Measurements from ENCODE around the gene DMRT3.
"Not testable (repeated sequence)": the region's sequence is repeated elsewhere in the genome, so short reads cannot be mapped to it uniquely, and the experiment has no call there.

DMRT3 gene

DNA sequence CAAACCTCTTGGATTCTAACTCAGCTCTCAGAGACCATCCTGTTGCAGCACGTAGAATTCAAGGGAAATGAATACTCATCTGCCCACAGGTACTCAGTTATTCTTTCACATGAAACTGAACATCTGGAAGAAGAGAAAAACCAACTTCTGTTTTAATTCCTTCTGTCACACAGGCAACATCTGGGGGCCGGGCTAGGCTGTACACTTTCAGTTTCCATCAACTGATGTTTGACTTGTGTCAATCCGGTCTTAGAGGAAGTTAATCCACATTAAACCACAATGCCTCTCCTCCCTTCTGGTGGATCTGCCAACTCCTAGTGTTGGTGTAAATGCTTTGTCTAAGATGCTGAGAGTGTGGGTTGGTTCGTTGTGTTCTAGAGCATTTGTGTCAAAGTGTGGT is 17.6 kb downstream of the DMRT3 start:
- no peak overlapping the region for H3K4me3 ChIP-seq (ENCODE audit: low read length)
- DNase-seq (ENCODE audit: low read depth, low spot score), result peak; percentile 29

DNA sequence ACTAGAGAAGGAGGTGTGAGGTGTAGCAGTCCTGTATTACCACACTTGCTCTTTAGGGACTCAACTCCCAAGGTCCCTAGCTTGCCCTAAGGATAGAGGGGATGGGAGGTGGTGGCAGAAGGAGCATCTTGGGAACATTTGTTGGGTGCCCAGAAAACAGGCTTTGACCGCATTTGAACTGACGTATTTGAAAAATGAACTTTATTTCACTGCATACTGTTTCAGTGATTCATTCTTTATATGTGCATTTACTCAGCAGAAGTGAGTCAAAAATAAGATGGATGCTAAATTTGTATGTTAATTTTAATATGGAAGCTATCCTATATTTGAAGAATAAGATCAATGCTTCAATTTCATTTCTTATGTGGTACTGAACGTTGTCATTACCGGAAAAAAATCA is 18.7 kb downstream of the DMRT3 start:
- no peak for DNase-seq (ENCODE audit: low read depth, low spot score)

DNA sequence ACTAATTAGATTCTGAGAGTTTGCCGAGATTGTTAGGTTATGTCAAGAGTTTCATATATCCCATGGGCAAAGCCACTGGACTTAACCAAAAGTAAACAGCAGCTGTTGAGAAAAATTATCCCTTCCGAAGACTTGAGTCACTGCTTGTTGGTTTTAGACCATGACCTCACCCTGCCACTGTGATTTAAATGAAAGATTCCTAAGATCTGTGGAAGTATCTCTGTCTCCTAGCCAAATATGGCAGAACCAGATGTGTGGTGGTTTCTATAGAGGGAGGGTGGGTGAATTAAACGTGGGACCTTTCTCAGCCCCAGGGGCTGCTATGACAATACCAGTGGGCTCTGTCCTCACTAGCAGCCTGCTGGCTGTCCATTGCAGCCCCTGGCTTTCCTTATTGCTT is 19.3 kb downstream of the DMRT3 start:
- DNase-seq (ENCODE audit: low read depth, low spot score), result no peak

More for the DNA sequence above, 18.7 kb downstream of the DMRT3 start:
- no peak overlapping the region for H3K4me3 ChIP-seq (ENCODE audit: low read length)

DNA sequence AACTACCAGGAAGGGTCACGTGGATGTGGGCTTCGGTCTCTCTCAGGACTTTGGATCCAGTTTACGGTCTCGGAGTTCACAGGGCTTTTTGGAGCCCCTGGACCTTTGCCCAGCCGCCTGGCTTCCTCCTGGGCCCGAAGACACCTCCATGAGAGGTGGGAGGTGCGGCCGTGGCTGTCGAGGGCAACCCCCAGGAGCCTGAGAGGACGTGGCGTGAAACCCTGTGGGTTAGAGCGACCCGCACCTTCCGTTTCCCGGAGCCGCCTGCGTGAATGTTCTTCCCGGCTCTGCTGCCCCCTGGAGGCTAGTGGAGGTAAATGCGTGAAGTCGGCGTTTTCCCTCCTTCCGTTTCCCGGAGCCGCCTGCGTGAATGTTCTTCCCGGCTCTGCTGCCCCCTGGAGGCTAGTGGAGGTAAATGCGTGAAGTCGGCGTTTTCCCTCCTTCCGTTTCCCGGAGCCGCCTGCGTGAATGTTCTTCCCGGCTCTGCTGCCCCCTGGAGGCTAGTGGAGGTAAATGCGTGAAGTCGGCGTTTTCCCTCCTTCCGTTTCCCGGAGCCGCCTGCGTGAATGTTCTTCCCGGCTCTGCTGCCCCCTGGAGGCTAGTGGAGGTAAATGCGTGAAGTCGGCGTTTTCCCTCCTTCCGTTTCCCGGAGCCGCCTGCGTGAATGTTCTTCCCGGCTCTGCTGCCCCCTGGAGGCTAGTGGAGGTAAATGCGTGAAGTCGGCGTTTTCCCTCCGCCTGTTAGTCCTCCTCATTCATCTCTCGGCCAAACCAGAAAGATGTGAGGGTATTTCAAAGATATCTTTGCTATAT is 22.1 kb downstream of the DMRT3 start:
- H3K4me3 ChIP-seq (ENCODE audit: low read length); DNase-seq (ENCODE audit: low read depth, low spot score): not testable (repeated sequence)

More for the DNA sequence above, 19.3 kb downstream of the DMRT3 start:
- H3K4me3 ChIP-seq (ENCODE audit: low read length), result no peak overlapping the region

DNA sequence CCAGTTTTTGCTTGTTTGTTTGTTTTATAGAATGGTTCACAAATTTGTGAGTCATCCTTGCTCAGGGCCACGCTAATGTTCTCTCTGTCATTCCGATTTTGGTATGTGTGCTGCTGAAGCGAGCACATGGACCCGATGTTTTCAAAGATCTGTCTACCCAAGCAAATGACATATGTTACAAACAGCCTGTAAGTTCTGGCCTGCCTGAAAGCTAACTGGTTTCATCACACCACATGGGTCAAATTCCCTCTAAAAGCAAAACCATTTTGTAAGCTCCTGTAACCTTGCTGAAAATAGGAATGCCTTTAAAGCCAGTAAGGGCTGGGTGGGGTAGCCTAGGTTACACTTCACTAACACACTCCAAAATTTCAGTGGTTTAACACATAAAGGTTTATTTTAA is 25.4 kb downstream of the DMRT3 start:
- DNase-seq (ENCODE audit: low read depth, low spot score), result no peak
- H3K4me3 ChIP-seq (ENCODE audit: low read length), result no peak overlapping the region

DNA sequence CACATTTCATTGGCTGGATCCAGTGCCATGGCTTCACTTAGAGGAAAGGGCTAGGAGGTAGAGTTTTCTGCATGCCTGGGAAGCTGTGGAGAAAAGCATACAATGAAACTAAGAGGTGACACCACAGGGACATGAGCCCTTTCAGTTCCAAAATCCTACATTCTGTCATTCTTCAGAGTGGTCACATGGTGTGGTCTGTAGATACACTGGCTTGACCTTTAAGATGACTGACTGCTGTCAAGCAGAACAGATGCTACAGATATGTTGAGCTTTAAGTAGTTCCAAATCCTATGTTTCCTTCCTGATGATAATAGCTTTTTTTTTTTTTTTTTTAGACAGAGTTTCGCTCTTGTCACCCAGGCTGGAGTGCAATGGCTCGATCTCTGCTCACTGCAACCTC is 26.2 kb downstream of the DMRT3 start:
- H3K4me3 ChIP-seq (ENCODE audit: low read length), result no peak overlapping the region
- DNase-seq (ENCODE audit: low read depth, low spot score), result no peak

DNA sequence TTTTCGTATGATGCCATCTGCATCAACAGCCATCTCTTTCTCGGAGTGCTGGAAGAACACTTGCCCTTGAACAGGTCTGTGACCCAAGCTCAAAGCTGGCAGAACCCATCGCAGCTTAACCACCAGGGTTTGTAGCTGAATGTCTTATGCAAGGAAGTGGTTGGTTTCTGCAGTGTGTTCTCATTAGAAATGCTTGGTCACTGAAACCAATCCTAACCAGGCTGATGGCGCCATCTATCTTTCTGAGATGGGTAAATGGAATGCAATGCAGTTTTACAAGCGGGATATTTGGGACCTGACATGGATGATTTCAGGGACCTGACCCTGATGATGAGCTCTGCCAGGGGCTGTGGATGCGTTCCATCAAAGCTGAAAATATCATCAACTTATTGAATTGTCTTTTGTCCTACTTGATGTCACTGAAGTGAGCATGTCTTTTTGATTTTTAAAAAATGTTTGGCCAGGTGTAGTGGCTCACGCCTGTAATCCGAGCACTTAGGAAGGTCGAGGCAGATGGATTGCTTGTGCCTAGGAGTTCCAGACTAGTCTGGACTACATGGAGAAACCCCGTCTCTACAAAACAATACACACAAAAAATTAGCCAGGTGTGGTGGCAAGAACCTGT is 28.7 kb downstream of the DMRT3 start:
- peak; percentile 91 for DNase-seq (ENCODE audit: low read depth, low spot score)
- H3K4me3 ChIP-seq (ENCODE audit: low read length), result no peak overlapping the region

DNA sequence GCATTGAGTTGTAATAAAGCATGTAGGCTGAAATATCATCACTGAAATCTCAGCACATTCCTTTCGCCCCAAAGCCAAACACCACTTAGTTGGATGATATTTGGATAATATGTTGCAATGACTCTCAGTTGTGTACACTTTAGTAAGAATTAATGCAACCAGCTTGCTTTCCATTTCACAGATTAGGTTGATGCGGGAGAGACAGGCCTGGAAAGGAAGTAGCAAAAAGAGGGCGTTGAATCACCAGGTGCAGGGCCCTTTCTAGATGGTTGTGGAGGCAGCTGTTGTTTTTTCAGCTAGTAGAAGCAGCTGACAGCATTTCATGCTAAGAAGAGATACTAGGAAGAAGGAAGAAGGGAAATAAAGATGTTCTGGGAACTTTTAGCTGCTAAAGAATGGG is 30.9 kb downstream of the DMRT3 start:
- H3K4me3 ChIP-seq (ENCODE audit: low read length), result no peak overlapping the region
- DNase-seq (ENCODE audit: low read depth, low spot score), result peak; percentile 32

DNA sequence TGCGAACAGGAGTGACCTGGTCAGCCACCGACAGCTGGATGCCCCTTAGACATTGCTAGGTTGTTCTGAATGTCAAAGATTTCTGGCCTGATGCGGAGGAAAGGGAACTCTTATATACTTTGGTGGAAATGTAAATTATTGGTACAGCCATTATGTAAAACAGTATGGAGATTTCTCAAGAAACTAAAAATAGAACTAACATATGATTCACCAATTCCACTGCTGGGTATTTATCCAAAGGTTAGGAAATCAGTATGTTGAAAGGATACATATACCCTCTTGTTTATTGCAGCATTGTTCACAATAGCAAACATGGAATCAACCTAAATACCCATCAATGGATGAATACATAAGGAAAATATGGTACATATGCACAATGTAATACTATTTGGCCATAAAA is 31.8 kb downstream of the DMRT3 start:
- no peak overlapping the region for H3K4me3 ChIP-seq (ENCODE audit: low read length)

DNA sequence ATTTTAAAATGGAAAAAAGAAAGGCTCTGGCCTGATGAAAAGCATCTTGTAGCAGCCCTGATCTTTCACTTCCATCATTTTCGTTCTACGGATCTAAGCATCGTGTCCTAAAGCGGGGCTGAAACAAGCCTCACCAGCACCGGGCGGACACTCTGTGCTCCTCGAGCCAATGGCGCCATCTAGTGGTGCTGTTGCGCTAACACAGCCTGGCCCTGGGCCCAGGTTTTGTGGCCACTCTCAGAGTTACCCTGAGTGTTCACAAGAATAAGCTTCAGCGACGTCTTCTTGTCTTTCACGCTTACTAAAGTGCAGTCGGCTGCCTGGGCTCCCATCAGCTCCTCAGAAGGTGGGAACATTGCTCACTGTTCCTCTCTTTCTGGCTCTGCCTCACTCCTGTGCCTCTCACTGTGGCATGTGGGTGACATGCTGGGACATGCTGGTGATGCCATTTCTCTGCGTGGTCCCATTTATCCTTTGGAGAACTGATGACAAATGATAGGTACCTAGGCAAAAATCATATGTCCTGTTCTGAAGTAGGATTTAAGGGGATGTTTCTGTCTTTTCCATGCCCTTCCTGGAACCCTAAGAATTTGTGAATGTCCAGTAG is 32.7 kb downstream of the DMRT3 start:
- peak; percentile 64 for DNase-seq (ENCODE audit: low read depth, low spot score)
- H3K4me3 ChIP-seq (ENCODE audit: low read length), result no peak overlapping the region

More for the DNA sequence above, 31.8 kb downstream of the DMRT3 start:
- no peak for DNase-seq (ENCODE audit: low read depth, low spot score)

DNA sequence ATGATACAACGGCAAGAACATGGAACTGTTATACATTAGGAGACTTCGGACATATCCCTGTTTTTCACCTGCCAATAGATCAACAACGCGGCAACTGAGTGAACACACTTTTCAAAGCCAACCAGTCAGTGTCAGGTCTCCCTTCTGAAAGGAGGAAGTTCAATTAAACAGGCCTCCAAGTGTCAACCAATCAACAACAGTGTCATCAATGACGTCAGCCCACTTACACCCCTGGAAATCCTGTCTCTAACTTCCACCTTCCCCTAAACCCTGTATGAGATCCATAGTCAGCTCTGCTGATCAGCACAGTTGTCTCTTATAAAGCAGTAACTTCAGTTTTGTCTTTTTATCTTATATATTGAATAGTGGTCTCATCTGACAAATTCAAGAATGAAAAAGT is 36.6 kb downstream of the DMRT3 start:
- no peak overlapping the region for H3K4me3 ChIP-seq (ENCODE audit: low read length)
- peak; percentile 15 for DNase-seq (ENCODE audit: low read depth, low spot score)

DNA sequence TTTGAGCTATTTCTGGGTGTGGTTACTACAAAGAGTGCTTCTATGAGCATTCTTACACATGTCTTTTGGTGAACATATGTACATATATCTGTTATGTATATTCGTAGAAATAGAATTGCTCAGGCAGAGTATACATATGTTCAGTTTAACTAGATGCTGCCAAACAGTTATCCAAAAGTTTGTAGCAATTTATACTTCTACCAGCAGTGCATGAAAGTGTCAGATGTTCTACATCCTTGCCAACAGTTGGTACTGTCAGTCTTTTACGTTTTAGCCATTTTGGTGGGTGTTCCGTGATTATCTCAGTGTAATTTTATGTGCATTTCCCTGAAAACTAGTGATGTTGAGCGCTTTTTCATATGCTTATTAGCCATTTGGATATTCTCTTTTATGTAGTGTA is 37.8 kb downstream of the DMRT3 start:
- no peak for DNase-seq (ENCODE audit: low read depth, low spot score)
- no peak overlapping the region for H3K4me3 ChIP-seq (ENCODE audit: low read length)

DNA sequence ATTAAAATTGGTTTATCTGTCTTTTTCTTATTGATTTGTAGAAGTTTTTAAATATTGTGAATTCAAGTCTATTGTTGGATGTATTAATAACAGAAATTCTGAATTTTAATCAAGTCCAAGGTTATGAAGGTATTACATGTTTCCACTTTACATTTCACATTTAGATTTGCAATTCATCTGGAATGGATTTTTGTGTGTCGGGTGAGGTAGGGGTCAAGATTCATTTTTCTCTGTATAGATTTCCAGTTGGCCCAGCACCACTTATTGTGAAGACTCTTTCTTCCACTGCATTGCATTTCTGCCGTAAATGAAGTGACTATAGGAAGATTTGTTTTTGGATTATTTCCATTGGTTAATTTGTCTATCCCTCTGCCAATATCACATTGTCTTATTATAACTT is 38.2 kb downstream of the DMRT3 start:
- no peak overlapping the region for H3K4me3 ChIP-seq (ENCODE audit: low read length)
- DNase-seq (ENCODE audit: low read depth, low spot score), result no peak

DNA sequence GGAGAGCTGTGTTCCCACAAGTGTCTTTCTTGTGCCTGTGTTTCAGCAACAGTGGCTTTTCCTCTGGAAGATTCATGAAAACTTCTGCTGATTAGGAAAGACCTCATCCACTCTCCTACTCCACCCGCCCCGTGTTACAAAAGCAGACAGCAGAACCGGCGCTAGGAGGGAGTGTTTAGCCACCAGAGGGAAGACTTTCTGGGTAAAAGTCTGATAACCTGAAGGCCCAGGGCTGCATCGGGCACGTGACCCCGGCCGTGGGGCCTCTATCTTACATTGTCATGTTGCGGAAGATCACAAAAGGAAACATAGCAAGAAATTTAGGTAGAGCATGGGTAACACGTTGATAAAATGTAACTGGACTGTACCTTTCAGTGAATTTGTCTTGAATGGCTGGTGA is 41.7 kb downstream of the DMRT3 start:
- DNase-seq (ENCODE audit: low read depth, low spot score), result no peak
- no peak overlapping the region for H3K4me3 ChIP-seq (ENCODE audit: low read length)

DNA sequence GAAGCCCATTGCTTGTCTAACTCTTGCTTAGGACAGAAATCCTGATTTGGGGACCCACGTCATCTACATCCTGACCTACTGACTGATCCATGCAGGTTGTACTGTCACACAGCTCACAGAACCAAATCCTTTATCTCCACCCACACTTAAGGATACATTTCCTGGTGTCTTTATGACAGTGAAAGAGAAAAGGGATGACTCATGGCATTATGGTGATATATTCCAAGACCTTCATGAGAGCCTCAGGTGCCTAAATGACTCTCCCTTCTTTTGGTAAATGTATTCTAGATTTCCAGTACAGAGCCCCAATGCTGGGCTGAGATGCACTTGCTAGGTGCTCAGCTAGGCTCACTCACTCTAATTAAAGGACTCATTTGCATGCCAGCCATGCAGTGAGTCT is 47.7 kb downstream of the DMRT3 start:
- DNase-seq (ENCODE audit: low read depth, low spot score), result no peak
- no peak overlapping the region for H3K4me3 ChIP-seq (ENCODE audit: low read length)

DNA sequence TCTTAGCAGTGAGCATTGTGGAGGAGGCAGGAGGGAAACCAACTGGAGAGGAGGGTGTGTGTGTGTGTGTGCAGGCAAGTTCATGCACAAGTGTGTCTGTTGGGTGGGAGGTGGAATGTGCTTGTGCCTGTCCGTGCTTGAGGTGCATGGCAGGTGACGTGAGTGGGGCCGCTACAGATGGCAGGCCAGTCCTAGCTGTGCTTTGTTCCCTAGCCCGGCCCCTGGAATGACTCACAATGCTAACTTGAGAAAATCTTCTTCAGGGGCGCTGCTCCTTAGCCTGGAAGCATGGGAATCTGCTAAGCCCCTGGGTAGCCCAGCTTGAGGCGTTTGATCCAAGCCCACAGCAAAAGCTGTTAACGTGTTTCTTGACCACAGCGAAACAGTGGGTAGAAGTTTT is 48.7 kb downstream of the DMRT3 start:
- DNase-seq (ENCODE audit: low read depth, low spot score), result no peak
- H3K4me3 ChIP-seq (ENCODE audit: low read length), result no peak overlapping the region

DNA sequence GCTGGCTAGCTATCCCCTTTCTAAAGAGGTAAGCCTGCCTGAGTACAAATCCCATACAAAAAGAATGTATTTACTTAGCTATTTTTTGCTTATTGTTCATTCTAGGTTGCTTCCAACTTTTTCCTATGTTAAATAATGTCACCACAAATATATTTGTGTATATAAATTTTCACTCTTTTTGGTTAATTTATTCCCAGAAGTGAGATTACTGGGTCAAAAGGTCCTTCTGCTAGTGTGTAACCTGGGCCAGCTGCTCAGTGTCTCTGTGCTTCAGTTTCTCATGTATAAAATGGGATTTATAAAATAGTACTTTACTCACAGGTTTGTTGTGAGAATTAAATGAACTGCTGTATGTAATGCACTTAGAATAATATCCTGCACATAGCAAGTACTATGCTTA is 49.8 kb downstream of the DMRT3 start:
- H3K4me3 ChIP-seq (ENCODE audit: low read length), result no peak overlapping the region
- no peak for DNase-seq (ENCODE audit: low read depth, low spot score)

DNA sequence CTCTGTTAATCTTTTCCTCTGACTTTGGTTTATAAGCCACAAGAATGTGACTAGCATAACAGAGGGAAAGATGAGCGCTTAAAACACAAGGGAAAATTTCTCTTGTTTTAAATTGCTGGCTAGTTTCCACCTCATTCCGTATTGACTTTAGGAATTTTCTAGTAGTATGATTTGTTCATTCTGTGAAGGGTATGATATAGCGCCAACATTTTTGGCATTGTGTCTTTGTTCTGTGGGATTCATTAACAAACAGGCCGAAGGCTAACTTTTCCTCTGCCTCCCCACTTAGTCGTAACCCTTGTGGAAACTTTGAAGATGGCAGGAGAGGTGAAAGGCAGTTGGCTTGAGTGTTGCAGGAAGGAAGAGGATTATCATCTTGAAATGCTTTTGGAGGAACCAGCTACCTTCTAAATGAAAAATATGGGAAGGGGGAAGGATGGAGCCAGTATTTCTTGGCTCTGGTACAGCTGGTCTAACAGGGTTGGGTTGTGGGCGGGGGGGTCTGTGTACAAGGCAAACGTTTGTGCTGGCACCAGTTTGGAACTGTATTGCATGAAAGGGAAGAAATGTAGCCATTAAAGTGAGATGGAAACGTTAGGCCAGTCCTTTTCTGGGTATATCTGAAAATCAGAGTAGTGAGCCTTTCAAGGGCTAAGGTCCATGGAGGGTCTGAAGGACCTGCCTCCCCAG is 52.2 kb downstream of the DMRT3 start:
- no peak for DNase-seq (ENCODE audit: low read depth, low spot score)

DNA sequence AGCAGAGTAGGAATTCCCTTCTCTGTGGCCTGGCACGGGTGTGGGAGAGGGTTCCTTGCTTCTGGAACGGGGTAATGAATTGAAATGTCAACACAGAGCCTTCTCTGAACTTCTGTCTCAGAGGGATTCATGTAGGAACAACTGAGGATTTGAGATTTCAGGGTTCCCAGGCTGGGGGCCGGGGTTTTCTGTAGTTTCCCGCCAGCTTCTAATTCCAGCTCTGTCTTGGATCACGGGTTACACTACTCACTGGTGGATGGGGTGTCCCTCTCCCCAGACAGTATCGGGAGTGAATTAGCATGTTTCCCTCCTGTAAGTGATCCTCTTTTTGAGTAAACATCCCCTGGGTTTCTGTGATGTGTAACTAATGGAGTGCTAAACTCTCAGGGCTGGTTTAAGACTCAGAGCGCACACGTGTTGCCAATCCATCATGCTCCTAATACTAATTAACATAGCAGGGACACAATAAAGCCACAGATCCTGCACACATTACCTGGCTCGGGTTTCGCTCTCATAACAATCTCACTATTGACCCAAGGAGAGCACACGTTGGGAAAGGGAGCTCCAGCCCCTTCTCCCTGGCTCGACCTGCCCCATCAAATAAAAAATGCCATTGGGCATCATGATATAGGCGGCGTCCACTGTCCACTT is 55.6 kb downstream of the DMRT3 start:
- no peak for DNase-seq (ENCODE audit: low read depth, low spot score)
- H3K4me3 ChIP-seq (ENCODE audit: low read length), result no peak overlapping the region

More for the DNA sequence above, 52.2 kb downstream of the DMRT3 start:
- H3K4me3 ChIP-seq (ENCODE audit: low read length), result no peak overlapping the region
